K562 treated with DMSO at 1 percent for 48 hours (cell line): ENCODE measurements around the gene MINAR1. TPM values are rescaled to one million over a fixed set of nuclear protein-coding genes. Genes with fewer than 3 reads are reported as not detected.

Experiments
- total RNA-seq: library from RNA; unstranded; fragments of 300-600 nt; gene quantifications from 2 replicates; pipeline ENCODE4 v1.2.3, GENCODE V29; 2022; ENCODE audit warnings: low replicate concordance; ENCODE audit errors: extremely low read depth

The MINAR1 gene
- not detected in 2 replicates for total RNA-seq

GRCh38 chr15:79431636-79432344, at the start of gene MINAR1:
Gene MINAR1, plus strand, starts transcription at chr15:79432336. Its CDS starts 23,812 bp downstream, at chr15:79456148.

Other genes with a start within 250 kb of the MINAR1 start
- not detected in 2 replicates for gene ANKRD34C, start 149.6 kb upstream of the MINAR1 start, total RNA-seq
- gene TMED3, start 121.2 kb upstream of the MINAR1 start, total RNA-seq, result not detected in 2 replicates